Measurements from ENCODE around the gene PEBP1. TPM values are rescaled to one million over a fixed set of nuclear protein-coding genes. Genes with fewer than 3 reads are reported as not detected.

Gene PEBP1
- total RNA-seq = 100 to 1,000 TPM; 128 to 132 TPM

DNA sequence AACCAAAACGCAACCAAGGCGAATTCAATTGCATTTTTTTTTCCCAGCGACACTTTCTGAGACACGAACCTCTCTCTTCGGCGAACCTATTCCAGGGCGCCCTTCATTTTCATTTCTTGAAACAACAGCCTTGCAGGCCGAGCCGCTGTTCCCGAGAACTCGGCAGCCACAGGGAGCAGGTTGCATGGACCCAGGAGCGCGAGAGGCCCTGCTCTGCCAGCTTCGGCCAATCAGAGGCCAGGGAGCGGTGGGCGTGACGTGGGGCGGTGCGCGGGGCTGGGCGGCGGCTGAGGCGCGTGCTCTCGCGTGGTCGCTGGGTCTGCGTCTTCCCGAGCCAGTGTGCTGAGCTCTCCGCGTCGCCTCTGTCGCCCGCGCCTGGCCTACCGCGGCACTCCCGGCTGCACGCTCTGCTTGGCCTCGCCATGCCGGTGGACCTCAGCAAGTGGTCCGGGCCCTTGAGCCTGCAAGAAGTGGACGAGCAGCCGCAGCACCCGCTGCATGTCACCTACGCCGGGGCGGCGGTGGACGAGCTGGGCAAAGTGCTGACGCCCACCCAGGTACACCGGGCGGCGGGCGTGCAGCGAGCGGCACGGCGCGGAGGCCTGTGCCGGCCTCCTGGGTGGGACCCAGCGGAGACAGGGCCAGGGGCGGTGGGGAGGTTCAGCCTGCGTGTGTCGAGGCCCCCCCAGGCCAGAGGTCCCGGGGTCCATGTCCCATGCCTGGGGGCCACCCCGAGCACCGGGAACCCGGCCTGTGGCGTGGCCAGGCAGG, at the start of gene PEBP1:
Gene PEBP1 (plus strand): TSS at position 337 of the 771 bp plus-strand sequence. CDS start 86 bp downstream, at position 423.
- no peaks in the 10 kb centered on the region for H3K9me3 Mint-ChIP-seq
- H3K4me1 Mint-ChIP-seq (ENCODE audit: low read depth) = peaks cover 27% of the 10 kb centered on the region
- POLR2A ChIA-PET = interaction anchor here (0.7 to 2.2 kb wide), 8 partner anchors 12 to 261 kb away, joined by 3 to 14 read pairs (median 6); partner anchors contain the start of genes RFC5, SUDS3 and WSB2
- no peaks in the 10 kb centered on the region for H3K27me3 Mint-ChIP-seq
- peak; percentile 97 for DNase-seq
- H3K36me3 Mint-ChIP-seq = peaks cover 23% of the 10 kb centered on the region
- CTCF ChIA-PET = interaction anchor here (0.6 to 2.8 kb wide), 8 partner anchors 15 to 280 kb away, joined by 3 to 31 read pairs (median 6); partner anchors contain the start of genes SUDS3 and WSB2
- H3K27ac Mint-ChIP-seq = peak within 1 kb of the TSS; percentile 74
- peak within 1 kb of the TSS; percentile 91 for H3K4me3 Mint-ChIP-seq
- intact Hi-C loops (cut with micrococcal nuclease) = loop anchor here (1.0 to 5.0 kb wide), 5 partner anchors 15 to 242 kb away; partner anchors contain the start of gene WSB2

DNA sequence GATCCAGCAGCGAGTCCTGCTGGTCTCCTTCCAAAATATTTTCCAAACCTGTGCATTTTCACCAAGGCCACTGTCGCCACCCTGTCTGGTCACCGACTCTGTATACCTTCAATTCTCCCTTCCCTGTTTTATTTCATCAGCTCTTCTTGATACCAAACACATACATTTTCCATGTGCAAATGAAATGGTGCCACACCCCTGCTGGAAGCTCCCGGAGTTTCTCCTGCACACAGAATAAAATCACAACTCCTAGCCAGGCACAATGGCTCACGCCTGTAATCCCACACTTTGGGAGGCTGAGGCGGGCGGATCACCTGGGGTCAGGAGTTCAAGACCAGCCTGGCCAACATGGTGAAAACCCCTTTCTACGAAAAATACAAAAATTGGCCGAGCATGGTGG, 46.1 kb upstream of the PEBP1 start:
- DNase-seq = no peak
- ChIA-PET CTCF (no interaction called here), POLR2A (no interaction called here)
- Mint-ChIP-seq H3K27ac (no peak overlapping the region), H3K4me3 (no peak overlapping the region), H3K36me3 (no peaks in the 10 kb centered on the region), H3K4me1 (ENCODE audit: low read depth) (no peaks in the 10 kb centered on the region), H3K9me3 (no peaks in the 10 kb centered on the region), H3K27me3 (no peaks in the 10 kb centered on the region)
- intact Hi-C loops (cut with micrococcal nuclease) = no loop called here

DNA sequence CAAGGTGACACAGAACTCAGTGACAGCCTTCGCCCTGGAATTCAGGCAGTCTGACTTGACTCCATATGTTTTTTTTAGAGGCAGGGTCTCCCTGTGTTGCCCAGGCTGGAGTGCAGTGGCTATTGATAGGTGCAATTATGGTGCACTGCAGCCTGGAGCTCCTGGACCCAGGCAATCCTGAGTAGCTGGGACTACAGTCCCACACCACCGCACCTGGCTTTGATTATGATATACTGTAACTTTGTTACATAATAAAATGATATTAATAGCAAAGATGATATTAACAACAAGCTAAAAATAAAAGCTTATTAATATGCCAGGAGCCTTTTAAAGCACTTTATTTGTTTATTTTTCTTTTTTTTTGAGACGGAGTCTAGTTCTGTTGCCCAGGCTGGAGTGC, 41.9 kb upstream of the PEBP1 start:
- Mint-ChIP-seq H3K4me1 (ENCODE audit: low read depth) (no peaks in the 10 kb centered on the region), H3K27ac (no peak overlapping the region), H3K9me3 (no peaks in the 10 kb centered on the region), H3K4me3 (no peak overlapping the region), H3K36me3 (no peaks in the 10 kb centered on the region), H3K27me3 (no peaks in the 10 kb centered on the region)
- no peak for DNase-seq
- CTCF ChIA-PET = no interaction called here
- intact Hi-C loops (cut with micrococcal nuclease) = no loop called here
- POLR2A ChIA-PET = no interaction called here

DNA sequence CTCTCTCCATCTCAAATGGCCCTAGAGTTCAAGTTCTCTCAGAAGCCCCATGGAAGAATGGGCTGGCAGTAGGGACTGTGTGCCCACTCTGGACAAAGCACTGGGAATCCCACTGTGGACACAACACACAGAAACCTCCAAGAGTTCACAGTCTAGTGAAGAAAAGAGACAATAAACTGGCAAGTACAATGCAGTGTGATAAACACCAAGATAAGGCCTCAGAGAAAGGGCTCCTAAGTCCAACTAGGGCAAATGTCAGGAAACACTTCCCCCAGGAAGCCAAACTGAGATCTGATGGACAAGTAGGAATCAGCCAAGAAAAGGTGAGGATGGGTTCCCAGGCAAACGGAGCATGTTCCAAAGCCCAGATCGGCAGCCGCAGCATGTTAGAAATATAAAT, 37.5 kb upstream of the PEBP1 start:
- no peak overlapping the region for H3K4me3 Mint-ChIP-seq
- no peak for DNase-seq
- CTCF ChIA-PET = no interaction called here
- intact Hi-C loops (cut with micrococcal nuclease) = no loop called here
- H3K36me3 Mint-ChIP-seq = no peaks in the 10 kb centered on the region
- no peak overlapping the region for H3K27ac Mint-ChIP-seq
- peaks cover 4% of the 10 kb centered on the region for H3K27me3 Mint-ChIP-seq
- no peaks in the 10 kb centered on the region for H3K9me3 Mint-ChIP-seq
- H3K4me1 Mint-ChIP-seq (ENCODE audit: low read depth) = peaks cover 3% of the 10 kb centered on the region
- POLR2A ChIA-PET = no interaction called here

DNA sequence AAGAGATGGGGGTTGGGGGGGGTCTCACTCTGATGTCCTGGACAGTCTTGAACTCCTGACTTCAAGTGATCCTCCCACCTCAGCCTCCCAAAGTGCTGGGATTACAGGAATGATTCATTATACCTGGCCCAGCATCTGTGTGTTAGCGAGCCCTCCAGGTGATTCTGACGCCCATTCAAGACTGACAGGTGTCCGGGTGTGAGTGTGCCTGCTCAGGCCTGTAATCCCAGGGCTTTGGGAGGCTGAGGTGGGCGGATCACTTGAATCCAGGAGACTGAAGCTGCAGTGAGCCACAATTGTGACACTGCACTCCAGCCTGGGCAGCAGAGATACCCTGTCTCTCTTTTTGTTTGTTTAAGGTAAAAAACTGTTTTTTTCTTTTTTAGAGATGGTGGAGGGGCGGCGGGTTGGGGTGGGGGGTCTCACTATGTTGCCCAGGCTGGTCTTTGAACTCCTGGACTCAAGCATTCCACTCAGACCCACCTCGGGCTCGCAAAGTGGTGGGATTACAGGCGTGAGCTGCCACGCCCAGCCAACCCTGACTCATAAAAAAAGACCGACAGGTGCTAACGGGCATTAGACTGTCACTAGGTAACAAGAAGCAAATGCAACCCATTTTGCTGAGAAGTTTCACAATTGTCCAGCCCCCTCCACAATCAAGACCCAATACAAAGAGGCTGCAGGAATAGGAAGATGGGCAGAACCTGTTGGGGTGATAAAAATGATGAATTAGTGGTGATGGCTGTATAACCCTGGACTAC, 36.8 kb upstream of the PEBP1 start:
- intact Hi-C loops (cut with micrococcal nuclease) = no loop called here
- POLR2A ChIA-PET = no interaction called here
- CTCF ChIA-PET = no interaction called here
- Mint-ChIP-seq H3K27ac (no peak overlapping the region), H3K9me3 (no peaks in the 10 kb centered on the region), H3K4me1 (ENCODE audit: low read depth) (peaks cover 3% of the 10 kb centered on the region), H3K4me3 (no peak overlapping the region), H3K36me3 (no peaks in the 10 kb centered on the region), H3K27me3 (peaks cover 4% of the 10 kb centered on the region)
- no peak for DNase-seq

DNA sequence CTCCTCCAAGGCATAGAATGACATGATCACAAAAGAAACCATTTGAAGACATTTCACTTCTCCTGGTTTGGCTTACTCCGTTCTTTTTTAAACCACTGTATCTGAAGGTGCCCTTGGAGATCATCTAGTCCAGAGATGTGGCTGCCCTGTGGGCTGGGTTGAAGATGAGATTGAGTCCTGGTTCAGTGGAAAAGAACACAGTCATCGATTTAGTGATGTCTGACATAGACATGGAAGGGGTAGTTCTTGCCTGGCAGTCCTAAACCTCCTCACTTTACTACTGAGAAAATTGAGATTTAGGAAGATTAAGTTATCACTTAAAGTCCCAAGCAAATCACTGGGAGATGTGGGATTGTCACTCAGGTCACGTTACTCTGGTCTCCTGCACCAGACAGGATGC, 34.9 kb upstream of the PEBP1 start:
- Mint-ChIP-seq H3K4me3 (no peak overlapping the region), H3K4me1 (ENCODE audit: low read depth) (peaks cover 6% of the 10 kb centered on the region), H3K9me3 (no peaks in the 10 kb centered on the region), H3K36me3 (no peaks in the 10 kb centered on the region), H3K27me3 (peaks cover 8% of the 10 kb centered on the region), H3K27ac (no peak overlapping the region)
- no peak for DNase-seq
- CTCF ChIA-PET = interaction anchor here (1.4 kb wide), 1 partner anchor 20 kb away, joined by 6 read pairs; no protein-coding TSS in a partner anchor
- intact Hi-C loops (cut with micrococcal nuclease) = no loop called here
- POLR2A ChIA-PET = interaction anchor here (0.6 to 0.7 kb wide), 2 partner anchors 127 to 181 kb away, joined by 3 read pairs; no protein-coding TSS in a partner anchor

DNA sequence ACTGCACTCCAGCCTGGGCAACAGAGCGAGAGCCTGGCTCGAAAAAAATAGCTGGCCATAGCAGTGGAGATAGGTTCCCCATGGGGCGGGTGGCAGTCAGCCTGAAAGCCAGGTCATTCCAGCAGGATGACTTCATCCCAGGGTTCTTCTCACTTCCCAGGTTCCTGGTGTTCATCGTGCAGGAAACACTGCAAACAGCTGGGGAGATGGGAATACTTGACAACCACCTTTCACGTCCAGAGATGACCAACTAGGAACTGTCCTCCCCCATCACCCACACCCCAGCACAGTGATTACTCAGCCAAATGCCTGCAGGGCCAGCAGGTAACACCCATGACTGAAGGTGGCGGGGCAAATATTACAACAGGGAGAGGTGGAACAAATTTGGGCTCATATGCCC, 33.9 kb upstream of the PEBP1 start:
- intact Hi-C loops (cut with micrococcal nuclease) = no loop called here
- Mint-ChIP-seq H3K36me3 (no peaks in the 10 kb centered on the region), H3K4me3 (no peak overlapping the region), H3K27ac (no peak overlapping the region), H3K9me3 (no peaks in the 10 kb centered on the region), H3K27me3 (peaks cover 8% of the 10 kb centered on the region), H3K4me1 (ENCODE audit: low read depth) (peaks cover 6% of the 10 kb centered on the region)
- no peak for DNase-seq
- POLR2A ChIA-PET = interaction anchor here (0.7 kb wide), 1 partner anchor 1871 kb away, joined by 3 read pairs; no protein-coding TSS in a partner anchor
- CTCF ChIA-PET = interaction anchor here (1.4 kb wide), 1 partner anchor 19 kb away, joined by 6 read pairs; no protein-coding TSS in a partner anchor

DNA sequence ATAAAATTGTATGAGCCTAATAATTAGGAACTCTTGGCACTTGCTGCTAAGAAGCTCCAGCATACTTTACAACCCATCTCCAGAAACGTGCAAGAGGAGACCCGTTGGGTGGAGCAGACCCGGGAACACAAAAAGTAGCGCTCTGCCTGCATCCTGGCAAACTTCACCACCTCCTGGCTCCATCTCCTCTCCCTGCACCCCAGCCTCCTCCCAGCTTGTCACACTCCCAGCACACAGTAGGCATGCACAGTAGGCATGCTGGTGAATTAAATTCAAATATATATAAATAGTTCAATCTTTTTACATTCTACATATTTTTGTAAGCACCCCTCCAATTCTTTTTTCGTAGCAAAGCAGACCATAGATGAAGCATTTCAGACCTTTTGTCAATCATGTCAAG, 33.3 kb upstream of the PEBP1 start:
- Mint-ChIP-seq H3K27ac (no peak overlapping the region), H3K9me3 (no peaks in the 10 kb centered on the region), H3K4me3 (peak overlapping the region; percentile 71), H3K27me3 (peaks cover 8% of the 10 kb centered on the region), H3K36me3 (no peaks in the 10 kb centered on the region), H3K4me1 (ENCODE audit: low read depth) (peaks cover 6% of the 10 kb centered on the region)
- intact Hi-C loops (cut with micrococcal nuclease) = no loop called here
- POLR2A ChIA-PET = no interaction called here
- DNase-seq = no peak
- CTCF ChIA-PET = interaction anchor here (1.4 kb wide), 1 partner anchor 19 kb away, joined by 4 read pairs; no protein-coding TSS in a partner anchor

DNA sequence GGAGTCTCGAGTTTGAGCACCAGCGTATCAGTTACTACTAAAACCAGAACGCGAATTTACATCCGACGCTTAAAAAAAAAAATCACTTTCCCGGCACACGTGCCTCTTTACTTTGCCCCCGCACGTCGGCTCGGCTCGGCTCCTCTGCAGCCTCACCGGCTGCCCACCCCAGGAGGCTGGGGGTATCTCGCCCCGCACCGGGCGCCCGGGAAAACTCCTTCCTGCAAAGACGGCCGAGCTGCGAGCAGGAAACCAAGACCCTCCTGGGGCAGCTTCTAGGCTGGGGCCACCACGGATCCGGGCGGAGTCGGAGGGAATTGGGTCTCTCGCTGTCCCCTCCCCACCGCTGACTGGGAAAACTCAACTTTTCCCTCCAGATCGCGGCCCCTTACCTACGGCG, 32.7 kb upstream of the PEBP1 start:
- Mint-ChIP-seq H3K27me3 (peaks cover 8% of the 10 kb centered on the region), H3K36me3 (no peaks in the 10 kb centered on the region), H3K27ac (no peak overlapping the region), H3K4me1 (ENCODE audit: low read depth) (peaks cover 6% of the 10 kb centered on the region), H3K4me3 (peak overlapping the region; percentile 71), H3K9me3 (no peaks in the 10 kb centered on the region)
- peak; percentile 21 for DNase-seq
- intact Hi-C loops (cut with micrococcal nuclease) = no loop called here
- ChIA-PET POLR2A (no interaction called here), CTCF (interaction anchor here (1.4 kb wide), 1 partner anchor 18 kb away, joined by 4 read pairs; no protein-coding TSS in a partner anchor)

DNA sequence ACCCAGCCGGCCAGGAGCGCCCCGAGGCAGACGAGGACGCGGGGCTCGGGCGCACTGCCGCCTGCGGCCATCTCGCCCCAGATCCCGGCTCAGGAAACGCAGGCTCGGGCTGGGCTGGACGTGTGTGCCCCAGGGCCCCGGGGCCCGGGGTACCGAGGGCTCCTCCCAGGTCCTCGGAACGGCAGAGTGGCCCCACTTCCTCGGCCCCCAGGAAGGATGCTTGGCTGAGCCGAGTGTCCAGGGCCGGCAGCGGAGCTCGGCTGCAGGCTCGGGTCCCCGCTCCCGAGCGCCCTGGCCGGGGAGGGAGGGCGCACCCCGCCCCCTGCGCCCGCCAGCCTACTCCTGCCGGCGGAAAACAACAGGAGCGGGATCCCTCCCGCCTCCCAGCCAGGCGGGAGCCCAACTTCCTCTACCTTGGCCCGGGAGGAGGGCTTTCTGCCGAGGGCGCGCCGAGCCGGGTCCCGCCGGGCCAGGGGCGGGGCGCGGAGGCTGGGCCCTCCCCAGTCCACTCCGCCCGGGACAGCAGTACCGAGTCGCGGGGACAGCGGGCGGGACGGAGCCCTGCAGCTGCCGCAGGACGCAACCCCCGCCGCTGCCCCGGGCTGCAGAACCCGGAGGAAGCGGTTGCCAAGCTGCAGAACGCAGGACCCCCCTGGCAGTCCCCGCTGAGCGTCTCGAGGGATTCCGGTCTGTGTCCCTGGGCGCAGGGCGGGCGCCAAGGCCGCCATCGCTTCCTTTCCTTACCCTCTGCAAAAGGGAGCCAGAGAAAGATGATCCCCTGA, 32.1 kb upstream of the PEBP1 start, which contains the start of gene VSIG10:
Gene VSIG10 (minus strand): TSS at position 411 of the 782 bp plus-strand sequence. CDS start 340 bp downstream, at position 71.
- DNase-seq = peak; percentile 20
- H3K36me3 Mint-ChIP-seq = no peaks in the 10 kb centered on the region
- peaks cover 6% of the 10 kb centered on the region for H3K4me1 Mint-ChIP-seq (ENCODE audit: low read depth)
- intact Hi-C loops (cut with micrococcal nuclease) = no loop called here
- H3K27ac Mint-ChIP-seq = no peak within 1 kb of the TSS
- no peaks in the 10 kb centered on the region for H3K9me3 Mint-ChIP-seq
- ChIA-PET CTCF (interaction anchor here (1.4 to 1.5 kb wide), 2 partner anchors 17 to 246 kb away, joined by 4 to 5 read pairs; no protein-coding TSS in a partner anchor), POLR2A (no interaction called here)
- H3K4me3 Mint-ChIP-seq = peak within 1 kb of the TSS; percentile 71
- H3K27me3 Mint-ChIP-seq = peaks cover 8% of the 10 kb centered on the region

DNA sequence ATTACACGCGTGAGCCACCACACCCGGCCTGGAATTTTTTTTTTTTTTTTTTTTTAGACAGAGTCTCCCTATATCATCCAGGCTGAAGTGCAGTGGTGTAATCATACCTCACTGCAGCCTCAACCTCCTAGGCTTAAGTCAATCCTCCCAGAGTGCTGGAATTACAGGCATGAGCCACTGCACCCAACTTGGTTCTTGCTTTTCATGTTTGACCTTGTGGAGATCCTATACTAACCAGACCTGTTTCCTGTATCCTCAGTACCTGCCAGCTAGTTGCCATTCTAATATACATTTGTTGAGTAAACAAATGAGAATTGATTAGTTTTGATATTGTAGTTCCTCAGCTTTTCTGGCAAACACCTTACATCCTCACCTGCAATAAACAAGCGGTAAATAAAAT, 28.9 kb upstream of the PEBP1 start:
- H3K36me3 Mint-ChIP-seq = no peaks in the 10 kb centered on the region
- H3K27ac Mint-ChIP-seq = no peak overlapping the region
- H3K4me1 Mint-ChIP-seq (ENCODE audit: low read depth) = peaks cover 6% of the 10 kb centered on the region
- peaks cover 7% of the 10 kb centered on the region for H3K27me3 Mint-ChIP-seq
- ChIA-PET CTCF (interaction anchor here (2.0 kb wide), 1 partner anchor 42 kb away, joined by 7 read pairs; no protein-coding TSS in a partner anchor), POLR2A (no interaction called here)
- H3K9me3 Mint-ChIP-seq = no peaks in the 10 kb centered on the region
- intact Hi-C loops (cut with micrococcal nuclease) = no loop called here
- H3K4me3 Mint-ChIP-seq = no peak overlapping the region
- DNase-seq = no peak

Data from activated CD4-positive, alpha-beta memory T cell treated with anti-CD3 and anti-CD28 coated beads for 36 hours (primary cell).